HG03175 (cell line): ENCODE data around the gene GLIPR1L2.
"Not testable (repeated sequence)": the region's sequence is repeated elsewhere in the genome, so short reads cannot be mapped to it uniquely, and the experiment has no call there.

ENCODE experiments used
- ATAC-seq: cut with Tn5 transposase; IDR thresholded peaks from one replicate; pipeline ENCODE4 v1.9.1; 2021; ENCODE audit warnings: mild to moderate bottlenecking, moderate library complexity; ENCODE audit not compliant: unreplicated experiment

The GLIPR1L2 gene

DNA sequence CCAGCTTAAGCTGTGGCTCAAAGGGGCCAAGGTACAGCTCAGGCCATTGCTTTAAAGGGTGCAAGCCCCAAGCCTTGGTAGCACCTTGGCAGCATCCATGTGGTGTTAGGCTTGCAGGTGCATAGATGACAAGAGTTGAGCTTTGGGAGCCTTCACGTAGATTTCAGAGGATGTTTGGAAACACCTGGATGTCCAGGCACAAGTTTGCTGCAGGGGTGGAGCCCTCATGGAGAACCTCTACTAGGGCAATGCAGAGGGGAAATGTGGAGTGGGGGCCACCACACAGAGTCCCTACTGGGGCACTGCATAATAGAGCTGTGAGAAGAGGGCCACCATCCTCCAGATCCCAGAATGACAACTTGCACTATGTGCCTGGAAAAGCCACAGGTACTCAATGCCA lies 37.9 kb downstream of the GLIPR1L2 start:
- no peak for ATAC-seq

DNA sequence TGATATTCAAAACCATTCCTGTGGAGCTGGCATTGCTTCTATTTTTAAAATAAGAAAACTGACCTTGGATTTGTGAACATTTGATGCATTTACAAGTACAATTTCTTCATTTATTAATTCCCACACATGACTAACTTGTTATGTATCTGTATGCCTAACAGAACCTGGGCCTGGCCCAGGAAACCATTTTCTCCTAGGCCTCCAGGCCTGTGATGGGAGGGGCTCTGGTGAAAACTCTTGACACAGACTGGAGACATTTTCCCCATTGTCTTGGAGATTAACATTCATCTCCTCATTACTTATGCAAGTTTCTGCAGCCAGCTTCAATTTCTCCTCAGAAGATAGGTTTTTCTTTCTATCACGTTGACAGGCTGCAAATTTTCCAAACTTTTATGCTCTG lies 42.0 kb downstream of the GLIPR1L2 start:
- no peak for ATAC-seq

GRCh38 chr12:75437564-75437963 lies 46.7 kb downstream of the GLIPR1L2 start:
- no peak for ATAC-seq

DNA sequence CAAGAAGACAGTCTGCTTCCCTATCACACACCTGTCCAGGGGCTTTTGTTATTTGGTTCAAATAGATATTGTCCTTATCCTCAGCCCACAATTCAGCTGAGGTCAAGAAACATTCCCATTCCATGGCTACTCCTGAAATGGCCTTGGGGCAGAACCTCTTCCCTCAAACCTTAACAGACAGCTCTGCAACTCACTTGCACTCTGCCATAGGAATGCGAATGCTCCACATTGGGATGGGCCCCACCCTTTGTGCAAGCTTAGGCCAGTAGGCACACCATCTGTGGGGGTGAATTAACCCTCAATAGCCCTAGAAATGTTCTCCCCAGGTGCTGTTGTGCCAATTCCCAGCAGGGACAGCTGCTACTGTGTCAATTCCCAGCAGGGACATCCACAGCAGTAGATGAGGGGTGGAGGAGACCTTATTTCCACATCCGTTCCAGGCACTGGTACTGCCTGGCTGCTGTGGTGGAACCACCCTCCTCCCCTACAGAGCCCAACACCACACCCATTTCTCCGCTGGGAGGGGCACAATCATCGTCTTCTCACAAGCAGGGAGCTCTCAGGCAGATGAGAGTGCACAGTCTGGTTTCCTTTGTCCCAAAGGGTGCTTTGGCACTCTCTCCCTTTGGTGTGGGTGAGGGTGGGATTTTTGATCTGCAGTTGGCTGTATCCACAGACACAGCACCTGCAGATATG lies 47.3 kb downstream of the GLIPR1L2 start:
- no peak for ATAC-seq

- no peak for ATAC-seq
These were observed 48.2 kb downstream of the GLIPR1L2 start for GRCh38 chr12:75439048-75439447.

DNA sequence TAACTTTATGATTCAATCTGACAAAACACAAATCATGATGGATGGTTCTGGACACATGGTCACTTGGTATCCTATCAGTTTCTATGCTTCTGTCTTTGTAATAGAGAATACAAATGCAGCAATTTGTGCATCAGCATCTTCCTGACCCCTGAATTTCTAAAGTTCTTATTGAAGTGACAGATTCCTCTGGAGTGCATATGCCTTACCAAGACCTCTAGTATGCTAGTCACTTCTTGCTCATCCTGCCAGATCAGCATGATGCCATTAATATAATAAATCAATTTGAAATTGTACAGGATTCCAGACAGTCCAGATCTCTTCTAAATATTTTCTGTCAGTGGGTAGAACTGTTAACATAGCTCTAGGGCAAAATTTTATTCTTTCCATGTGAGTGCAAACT lies 49.0 kb downstream of the GLIPR1L2 start:
- no peak for ATAC-seq

- ATAC-seq: not testable (repeated sequence)
These were observed 51.0 kb downstream of the GLIPR1L2 start for GRCh38 chr12:75441687-75442449.

GRCh38 chr12:75442454-75442853 lies 51.6 kb downstream of the GLIPR1L2 start:
- ATAC-seq: not testable (repeated sequence)

DNA sequence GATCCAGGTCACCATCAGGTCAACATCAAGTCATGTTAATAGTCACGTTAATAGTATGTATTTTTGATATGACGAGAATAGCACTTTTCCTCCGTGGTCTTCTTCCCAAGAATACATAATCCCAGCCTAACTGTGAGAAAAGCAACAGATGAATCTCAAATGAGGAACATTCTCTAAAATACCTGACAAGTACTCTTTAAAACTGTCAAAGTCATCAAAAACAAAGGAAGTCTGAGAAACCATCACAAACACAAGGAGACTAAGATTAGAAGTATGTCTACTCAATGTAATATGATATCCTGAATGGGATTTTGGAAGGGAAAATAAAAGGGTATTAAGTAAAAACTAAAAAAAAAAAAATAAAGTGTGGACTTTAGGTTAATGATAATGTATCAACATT lies 52.8 kb downstream of the GLIPR1L2 start:
- ATAC-seq: no peak

DNA sequence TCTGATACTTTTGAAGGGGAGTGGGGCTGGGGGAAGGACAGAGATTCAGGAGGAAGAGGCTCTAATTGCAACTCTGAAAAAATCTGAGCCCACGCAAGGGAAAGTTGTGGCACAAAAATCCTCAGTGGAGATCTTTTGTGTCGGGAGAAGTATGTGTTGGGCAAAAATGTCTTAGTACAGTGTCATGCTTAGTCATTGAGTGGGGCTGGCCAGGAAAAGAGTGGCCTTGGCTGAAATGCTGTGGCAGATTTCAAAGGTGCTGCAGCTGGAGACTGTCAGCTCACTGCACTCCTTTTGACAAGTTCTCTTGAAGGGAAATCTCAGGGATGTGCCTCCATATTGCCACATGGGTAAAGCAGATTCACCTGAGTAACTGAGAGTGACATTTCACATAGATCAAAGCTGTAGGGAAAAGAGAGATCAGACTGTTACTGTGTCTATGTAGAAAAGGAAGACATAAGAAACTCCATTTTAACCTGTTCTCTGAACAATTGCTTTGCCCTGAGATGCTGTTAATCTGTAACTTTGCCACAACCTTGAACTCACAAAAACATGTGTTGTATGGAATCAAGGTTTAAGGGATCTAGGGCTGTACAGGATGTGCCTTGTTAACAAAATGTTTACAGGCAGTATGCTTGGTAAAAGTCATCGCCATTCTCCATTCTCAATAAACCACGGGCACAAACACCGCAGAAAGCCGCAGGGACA lies 53.7 kb downstream of the GLIPR1L2 start:
- no peak for ATAC-seq

DNA sequence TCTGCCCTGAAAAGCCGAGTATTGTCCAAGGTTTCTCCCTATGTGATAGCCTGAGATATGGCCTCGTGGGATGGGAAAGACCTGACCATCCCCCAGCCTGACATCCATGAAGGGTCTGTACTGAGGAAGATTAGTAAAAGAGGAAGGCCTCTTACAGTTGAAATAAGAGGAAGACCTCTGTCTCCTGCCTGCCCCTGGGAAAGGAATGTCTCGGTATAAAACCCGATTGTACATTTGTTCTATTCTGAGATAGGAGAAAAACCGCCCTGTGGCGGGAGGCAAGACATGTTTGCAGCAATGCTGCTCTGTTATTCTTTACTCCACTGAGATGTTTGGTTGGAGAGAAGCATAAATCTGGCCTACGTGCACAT lies 54.2 kb downstream of the GLIPR1L2 start:
- not testable (repeated sequence) for ATAC-seq

DNA sequence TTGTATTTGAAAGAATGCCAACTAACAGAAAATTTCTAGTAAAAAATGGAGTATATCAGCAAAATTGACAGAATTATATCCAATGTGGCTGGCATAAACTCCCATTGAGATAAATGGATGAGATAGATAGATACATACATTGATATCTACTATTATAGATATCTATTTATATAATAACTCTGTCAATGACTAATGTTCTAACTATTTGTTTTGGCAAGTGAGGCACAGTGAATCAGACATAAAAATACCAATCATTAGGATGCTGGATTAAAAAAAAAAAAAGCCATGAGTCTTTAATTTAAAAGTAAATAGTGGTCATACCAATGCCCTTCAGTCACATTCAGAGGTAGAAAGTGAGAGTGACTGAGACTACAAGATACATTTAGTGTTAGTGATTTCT lies 56.0 kb downstream of the GLIPR1L2 start:
- ATAC-seq: no peak

DNA sequence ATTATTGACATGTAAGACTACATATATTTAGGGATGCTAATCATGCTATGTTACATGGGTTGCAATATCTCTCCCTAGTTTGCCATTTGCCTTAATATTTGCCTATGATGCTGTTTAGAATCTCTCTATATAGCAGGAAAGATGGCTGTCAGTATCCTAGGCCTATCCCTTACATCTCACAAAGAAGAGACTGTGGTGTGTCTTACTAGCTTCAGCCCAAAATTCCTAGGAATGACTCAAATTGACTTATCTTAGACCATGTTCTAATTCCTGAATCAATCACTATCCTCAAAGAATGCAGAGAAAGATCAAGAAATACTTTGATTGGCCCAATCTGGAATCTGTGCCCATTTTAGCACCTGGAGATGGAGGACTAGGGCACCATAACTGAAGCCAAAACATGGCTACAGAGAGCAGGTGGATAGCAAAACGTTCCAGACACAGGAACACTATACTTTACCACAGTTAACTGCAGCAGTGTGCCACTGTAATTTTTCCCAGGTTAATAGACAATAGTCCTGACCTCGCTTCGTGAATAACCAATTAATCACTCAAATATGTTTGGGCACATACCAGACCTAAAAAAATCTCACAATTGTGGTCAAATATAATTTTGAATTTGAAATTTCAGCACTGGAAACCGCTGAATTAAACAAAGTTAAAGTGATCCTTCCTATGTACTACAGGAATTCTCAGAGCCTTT lies 57.0 kb downstream of the GLIPR1L2 start:
- ATAC-seq: no peak

DNA sequence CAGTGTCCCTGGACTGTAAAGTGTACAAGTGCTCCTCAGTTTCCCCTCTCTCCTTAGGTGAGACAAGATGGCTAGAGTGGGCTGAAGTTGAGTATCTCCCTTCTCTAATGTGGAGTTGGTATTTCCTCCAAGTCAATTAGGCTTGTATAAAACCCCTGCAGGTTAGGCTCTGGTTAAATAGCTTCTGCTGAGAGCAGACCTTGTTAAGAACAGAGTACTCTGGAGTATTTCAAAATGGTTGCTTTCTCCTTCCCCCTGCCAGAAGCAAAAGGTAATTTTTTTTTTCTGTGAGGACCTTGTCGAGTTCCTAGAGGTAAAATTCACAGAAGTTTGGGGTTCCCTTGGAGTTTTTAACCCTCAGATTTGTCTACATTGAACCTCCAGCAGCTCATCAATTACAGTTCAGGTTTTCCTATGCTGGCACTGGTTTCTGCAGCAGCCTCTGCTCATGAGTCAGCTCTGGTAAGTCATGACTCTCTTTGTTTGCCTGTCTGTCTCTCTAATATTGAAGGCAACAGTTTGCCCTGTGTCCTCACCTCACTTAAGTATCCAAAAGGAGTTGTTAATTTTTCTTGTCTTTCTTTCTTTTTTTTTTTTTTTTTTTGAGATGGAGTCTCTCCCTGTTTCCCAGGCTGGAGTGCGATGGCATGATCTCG lies 61.9 kb downstream of the GLIPR1L2 start:
- ATAC-seq: no peak

GRCh38 chr12:75455839-75456238 lies 65.0 kb downstream of the GLIPR1L2 start:
- ATAC-seq: no peak

DNA sequence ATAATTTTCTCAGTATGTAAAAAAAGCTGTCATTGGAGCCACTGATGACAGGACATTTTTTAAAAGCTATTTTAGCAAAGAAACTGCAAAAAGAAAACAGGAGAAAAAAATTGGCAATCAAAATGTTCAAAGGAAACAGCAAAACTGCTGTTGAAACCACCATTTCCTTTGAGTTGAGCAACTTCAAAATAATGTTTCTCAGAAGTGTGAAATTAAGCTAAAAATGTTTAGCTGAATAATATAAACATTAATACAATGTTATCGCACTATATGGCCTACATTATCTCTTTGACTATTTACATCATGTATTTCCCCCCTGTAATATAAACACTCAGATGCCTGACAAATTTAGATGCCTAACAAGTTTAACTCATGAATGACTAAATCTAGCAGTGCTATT lies 66.3 kb downstream of the GLIPR1L2 start:
- no peak for ATAC-seq

GRCh38 chr12:75457866-75458265 lies 67.0 kb downstream of the GLIPR1L2 start:
- ATAC-seq: not testable (repeated sequence)

- no peak for ATAC-seq
These were observed 68.9 kb downstream of the GLIPR1L2 start for GRCh38 chr12:75459755-75460154.

DNA sequence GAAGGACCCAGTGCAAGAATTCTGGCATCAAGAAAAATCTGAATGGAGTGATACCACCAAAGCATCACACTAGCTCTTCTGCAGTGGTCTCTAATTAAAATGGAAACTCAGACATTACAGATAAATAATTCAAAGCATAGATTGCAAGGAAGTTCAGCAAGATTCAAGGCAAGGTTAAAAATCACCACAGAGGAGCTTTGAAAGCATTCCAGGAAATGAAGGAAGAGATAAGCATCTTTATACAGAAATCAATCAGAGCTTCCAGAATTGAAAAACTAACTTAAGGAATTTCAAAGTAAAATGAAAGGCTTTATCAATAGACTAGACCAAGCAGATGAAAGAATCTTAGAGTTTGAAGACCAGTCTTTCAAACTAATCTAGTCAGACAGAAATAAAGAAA lies 69.3 kb downstream of the GLIPR1L2 start:
- ATAC-seq: no peak
